Measurements from ENCODE around the gene LDB2. TPM values are rescaled to one million over a fixed set of nuclear protein-coding genes. Genes with fewer than 3 reads are reported as not detected.

LDB2 gene
- total RNA-seq, 2 experiments from 2014 or later: not detected

GRCh38 chr4:16655111-16655510 is 243.3 kb downstream of the LDB2 start:
- no peaks in the 10 kb centered on the region for H3K4me1 ChIP-seq (ENCODE audit: insufficient read depth, low read length, poor library complexity, severe bottlenecking)
- CTCF ChIA-PET (ENCODE audit: unreplicated experiment): no interaction called here
- no peaks in the 10 kb centered on the region for H3K9me2 ChIP-seq (ENCODE audit: insufficient read depth, low read length)
- no peaks in the 10 kb centered on the region for H4K20me1 ChIP-seq (ENCODE audit: insufficient read depth, low read length)
- no peaks in the 10 kb centered on the region for H3K79me2 ChIP-seq (ENCODE audit: insufficient read depth, low read depth, low read length)
- H2AFZ ChIP-seq (ENCODE audit: low read length): no peak overlapping the region
- BruUV-seq (replicated peaks): no TSS peak
- POLR2A ChIA-PET: no interaction called here
- intact Hi-C loops (cut with micrococcal nuclease; ENCODE audit: unreplicated experiment): no loop called here
- DNase-seq (ENCODE audit: low spot score): no peak
- H3K9me3 ChIP-seq (ENCODE audit: low read length): no peaks in the 10 kb centered on the region
- no peak overlapping the region for H3K27ac ChIP-seq (ENCODE audit: low read depth, low read length, poor library complexity, severe bottlenecking)
- no peaks in the 10 kb centered on the region for H3K36me3 ChIP-seq (ENCODE audit: insufficient read depth, low read length)
- H3K4me2 ChIP-seq (ENCODE audit: low read length): no peak overlapping the region
- TF ChIP-seq EZH2phosphoT487 (IDR thresholded peaks at IDR 0.05; ENCODE audit: borderline replicate concordance, low read depth, low read length) (no peak), CTCF (conservative IDR thresholded peaks at IDR 0.05; ENCODE audit: low read length) (no peak)
- H3K4me3 ChIP-seq (ENCODE audit: low read depth, low read length, poor library complexity, severe bottlenecking): no peak overlapping the region

GRCh38 chr4:16652732-16653305 is 245.6 kb downstream of the LDB2 start:
- CTCF ChIA-PET (ENCODE audit: unreplicated experiment): no interaction called here
- TF ChIP-seq EZH2phosphoT487 (IDR thresholded peaks at IDR 0.05; ENCODE audit: borderline replicate concordance, low read depth, low read length): no peak
- TF ChIP-seq CTCF (conservative IDR thresholded peaks at IDR 0.05; ENCODE audit: low read length): no peak
- no peak for DNase-seq (ENCODE audit: low spot score)
- Histone ChIP-seq H3K4me2 (ENCODE audit: low read length) (no peak overlapping the region), H3K4me3 (ENCODE audit: low read depth, low read length, poor library complexity, severe bottlenecking) (no peak overlapping the region), H4K20me1 (ENCODE audit: insufficient read depth, low read length) (no peaks in the 10 kb centered on the region), H3K36me3 (ENCODE audit: insufficient read depth, low read length) (no peaks in the 10 kb centered on the region), H3K27ac (ENCODE audit: low read depth, low read length, poor library complexity, severe bottlenecking) (no peak overlapping the region), H3K9me3 (ENCODE audit: low read length) (no peaks in the 10 kb centered on the region), H3K4me1 (ENCODE audit: insufficient read depth, low read length, poor library complexity, severe bottlenecking) (no peaks in the 10 kb centered on the region), H3K9me2 (ENCODE audit: insufficient read depth, low read length) (no peaks in the 10 kb centered on the region), H2AFZ (ENCODE audit: low read length) (no peak overlapping the region), H3K79me2 (ENCODE audit: insufficient read depth, low read depth, low read length) (no peaks in the 10 kb centered on the region)
- intact Hi-C loops (cut with micrococcal nuclease; ENCODE audit: unreplicated experiment): no loop called here
- POLR2A ChIA-PET: no interaction called here
- no TSS peak for BruUV-seq (replicated peaks)

- Histone ChIP-seq H3K4me3 (ENCODE audit: low read depth, low read length, poor library complexity, severe bottlenecking) (no peak overlapping the region), H4K20me1 (ENCODE audit: insufficient read depth, low read length) (no peaks in the 10 kb centered on the region), H3K36me3 (ENCODE audit: insufficient read depth, low read length) (no peaks in the 10 kb centered on the region), H3K4me1 (ENCODE audit: insufficient read depth, low read length, poor library complexity, severe bottlenecking) (no peaks in the 10 kb centered on the region), H3K79me2 (ENCODE audit: insufficient read depth, low read depth, low read length) (no peaks in the 10 kb centered on the region), H3K9me3 (ENCODE audit: low read length) (no peaks in the 10 kb centered on the region), H3K9me2 (ENCODE audit: insufficient read depth, low read length) (no peaks in the 10 kb centered on the region), H3K4me2 (ENCODE audit: low read length) (no peak overlapping the region), H2AFZ (ENCODE audit: low read length) (no peak overlapping the region), H3K27ac (ENCODE audit: low read depth, low read length, poor library complexity, severe bottlenecking) (no peak overlapping the region)
- intact Hi-C loops (cut with micrococcal nuclease; ENCODE audit: unreplicated experiment): no loop called here
- no peak for TF ChIP-seq CTCF (conservative IDR thresholded peaks at IDR 0.05; ENCODE audit: low read length)
- DNase-seq (ENCODE audit: low spot score): no peak
- CTCF ChIA-PET (ENCODE audit: unreplicated experiment): no interaction called here
- POLR2A ChIA-PET: no interaction called here
- BruUV-seq (replicated peaks): no TSS peak
These were observed 252.0 kb downstream of the LDB2 start for GRCh38 chr4:16646459-16646858.
